ENCODE results near the gene RUNX1. TPM values are rescaled to one million over a fixed set of nuclear protein-coding genes. Genes with fewer than 3 reads are reported as not detected.

RUNX1 gene
- polyA plus RNA-seq, 1 of the 3 experiments (the other 2 are of a cell fraction): 17.1 TPM

DNA sequence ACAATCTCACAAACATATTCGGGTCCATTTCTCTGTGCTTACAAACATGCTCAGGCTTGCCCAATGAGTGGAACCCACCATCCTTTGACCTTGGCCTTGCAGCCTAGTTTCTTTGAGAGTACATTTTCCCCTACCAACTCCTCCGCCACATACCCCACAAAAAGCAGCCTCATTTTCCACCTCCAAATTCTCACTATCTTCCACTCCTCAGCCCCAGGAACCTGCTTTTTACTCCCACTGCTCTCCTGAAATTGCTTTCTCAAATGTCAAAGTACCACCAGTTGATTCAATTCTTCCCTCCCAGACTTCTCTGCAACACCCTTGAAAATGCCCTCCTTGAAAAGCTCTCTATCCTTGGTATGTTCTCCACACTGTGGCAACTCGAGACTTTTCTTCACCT, 103.8 kb downstream of the RUNX1 start:
- no peaks in the 10 kb centered on the region for H3K9me2 ChIP-seq
- no peaks in the 10 kb centered on the region for H3K27me3 ChIP-seq (ENCODE audit: insufficient read depth)
- no peak overlapping the region for H3K9ac ChIP-seq
- H4K20me1 ChIP-seq (ENCODE audit: insufficient read depth): no peaks in the 10 kb centered on the region
- DNase-seq: no peak
- no peak overlapping the region for H2AFZ ChIP-seq (ENCODE audit: low read depth)
- no peak overlapping the region for H3K4me3 ChIP-seq (ENCODE audit: low read depth in 2 of 2, low read length in 1 of 2)
- CTCF ChIA-PET: interaction anchor here (0.7 kb wide), 1 partner anchor 55 kb away, joined by 3 read pairs; no protein-coding TSS in a partner anchor
- no peaks in the 10 kb centered on the region for H3K4me1 ChIP-seq (ENCODE audit: control insufficient read depth in 1 of 2, insufficient read depth in 2 of 2, low read depth in 1 of 2, low read length in 1 of 2)
- no peaks in the 10 kb centered on the region for H3K36me3 ChIP-seq (replicated peaks in 1 of 2; ENCODE audit: control insufficient read depth in 1 of 2, insufficient read depth in 2 of 2, low read length in 1 of 2)
- WGBS (ENCODE audit: low lambda C conversion rate): 81% methylated on average over 3 of the region's 3 CpGs
- no peak overlapping the region for H3K4me2 ChIP-seq
- H3K79me2 ChIP-seq (ENCODE audit: insufficient read depth): no peaks in the 10 kb centered on the region
- H3F3A ChIP-seq (replicated peaks; ENCODE audit: insufficient read depth): no peaks in the 10 kb centered on the region
- POLR2A ChIA-PET: no interaction called here
- H3K27ac ChIP-seq (ENCODE audit: low read depth in 2 of 2, low read length in 1 of 2): no peak overlapping the region
- TF ChIP-seq, protein P1, sequence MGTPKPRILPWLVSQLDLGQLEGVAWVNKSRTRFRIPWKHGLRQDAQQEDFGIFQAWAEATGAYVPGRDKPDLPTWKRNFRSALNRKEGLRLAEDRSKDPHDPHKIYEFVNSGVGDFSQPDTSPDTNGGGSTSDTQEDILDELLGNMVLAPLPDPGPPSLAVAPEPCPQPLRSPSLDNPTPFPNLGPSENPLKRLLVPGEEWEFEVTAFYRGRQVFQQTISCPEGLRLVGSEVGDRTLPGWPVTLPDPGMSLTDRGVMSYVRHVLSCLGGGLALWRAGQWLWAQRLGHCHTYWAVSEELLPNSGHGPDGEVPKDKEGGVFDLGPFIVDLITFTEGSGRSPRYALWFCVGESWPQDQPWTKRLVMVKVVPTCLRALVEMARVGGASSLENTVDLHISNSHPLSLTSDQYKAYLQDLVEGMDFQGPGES (IDR thresholded peaks at IDR 0.05; ENCODE audit: low read depth, low read length): no peak
- TF ChIP-seq MXI1 (IDR thresholded peaks at IDR 0.05; ENCODE audit: low read depth, low read length) (no peak), GATA2 (CRISPR knock-in tag; IDR thresholded peaks at IDR 0.05) (no peak), FOXJ3 (CRISPR knock-in tag; IDR thresholded peaks at IDR 0.05) (no peak), RAD21 (IDR thresholded peaks at IDR 0.05; ENCODE audit: low read length) (no peak), EP300 (IDR thresholded peaks at IDR 0.05; ENCODE audit: borderline replicate concordance in 1 of 2, low read depth in 1 of 2, low read length in 1 of 2) (no peak), NRF1 (IDR thresholded peaks at IDR 0.05; ENCODE audit: low read depth, low read length) (no peak), NFIC (IDR thresholded peaks at IDR 0.05; ENCODE audit: borderline replicate concordance) (no peak), TCF12 (IDR thresholded peaks at IDR 0.05) (no peak), GABPA (IDR thresholded peaks at IDR 0.05; ENCODE audit: low read depth) (no peak), RCOR1 (IDR thresholded peaks at IDR 0.05; ENCODE audit: low read length) (no peak), POLR2AphosphoS5 (IDR thresholded peaks at IDR 0.05; ENCODE audit: low read depth, low read length) (no peak), FOXM1 (IDR thresholded peaks at IDR 0.05; ENCODE audit: low read depth) (no peak), FOSL2 (IDR thresholded peaks at IDR 0.05; ENCODE audit: borderline replicate concordance, low read depth) (no peak), TEAD4 (IDR thresholded peaks at IDR 0.05; ENCODE audit: borderline replicate concordance, insufficient read depth) (no peak), JUND (IDR thresholded peaks at IDR 0.05) (no peak)
- TF ChIP-seq, protein P2, sequence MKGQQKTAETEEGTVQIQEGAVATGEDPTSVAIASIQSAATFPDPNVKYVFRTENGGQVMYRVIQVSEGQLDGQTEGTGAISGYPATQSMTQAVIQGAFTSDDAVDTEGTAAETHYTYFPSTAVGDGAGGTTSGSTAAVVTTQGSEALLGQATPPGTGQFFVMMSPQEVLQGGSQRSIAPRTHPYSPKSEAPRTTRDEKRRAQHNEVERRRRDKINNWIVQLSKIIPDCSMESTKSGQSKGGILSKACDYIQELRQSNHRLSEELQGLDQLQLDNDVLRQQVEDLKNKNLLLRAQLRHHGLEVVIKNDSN (IDR thresholded peaks at IDR 0.05; ENCODE audit: borderline replicate concordance, low read depth): no peak
- TF ChIP-seq, protein P3, sequence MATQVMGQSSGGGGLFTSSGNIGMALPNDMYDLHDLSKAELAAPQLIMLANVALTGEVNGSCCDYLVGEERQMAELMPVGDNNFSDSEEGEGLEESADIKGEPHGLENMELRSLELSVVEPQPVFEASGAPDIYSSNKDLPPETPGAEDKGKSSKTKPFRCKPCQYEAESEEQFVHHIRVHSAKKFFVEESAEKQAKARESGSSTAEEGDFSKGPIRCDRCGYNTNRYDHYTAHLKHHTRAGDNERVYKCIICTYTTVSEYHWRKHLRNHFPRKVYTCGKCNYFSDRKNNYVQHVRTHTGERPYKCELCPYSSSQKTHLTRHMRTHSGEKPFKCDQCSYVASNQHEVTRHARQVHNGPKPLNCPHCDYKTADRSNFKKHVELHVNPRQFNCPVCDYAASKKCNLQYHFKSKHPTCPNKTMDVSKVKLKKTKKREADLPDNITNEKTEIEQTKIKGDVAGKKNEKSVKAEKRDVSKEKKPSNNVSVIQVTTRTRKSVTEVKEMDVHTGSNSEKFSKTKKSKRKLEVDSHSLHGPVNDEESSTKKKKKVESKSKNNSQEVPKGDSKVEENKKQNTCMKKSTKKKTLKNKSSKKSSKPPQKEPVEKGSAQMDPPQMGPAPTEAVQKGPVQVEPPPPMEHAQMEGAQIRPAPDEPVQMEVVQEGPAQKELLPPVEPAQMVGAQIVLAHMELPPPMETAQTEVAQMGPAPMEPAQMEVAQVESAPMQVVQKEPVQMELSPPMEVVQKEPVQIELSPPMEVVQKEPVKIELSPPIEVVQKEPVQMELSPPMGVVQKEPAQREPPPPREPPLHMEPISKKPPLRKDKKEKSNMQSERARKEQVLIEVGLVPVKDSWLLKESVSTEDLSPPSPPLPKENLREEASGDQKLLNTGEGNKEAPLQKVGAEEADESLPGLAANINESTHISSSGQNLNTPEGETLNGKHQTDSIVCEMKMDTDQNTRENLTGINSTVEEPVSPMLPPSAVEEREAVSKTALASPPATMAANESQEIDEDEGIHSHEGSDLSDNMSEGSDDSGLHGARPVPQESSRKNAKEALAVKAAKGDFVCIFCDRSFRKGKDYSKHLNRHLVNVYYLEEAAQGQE (IDR thresholded peaks at IDR 0.05; ENCODE audit: low read depth, low read length): no peak
- TF ChIP-seq, protein P4, sequence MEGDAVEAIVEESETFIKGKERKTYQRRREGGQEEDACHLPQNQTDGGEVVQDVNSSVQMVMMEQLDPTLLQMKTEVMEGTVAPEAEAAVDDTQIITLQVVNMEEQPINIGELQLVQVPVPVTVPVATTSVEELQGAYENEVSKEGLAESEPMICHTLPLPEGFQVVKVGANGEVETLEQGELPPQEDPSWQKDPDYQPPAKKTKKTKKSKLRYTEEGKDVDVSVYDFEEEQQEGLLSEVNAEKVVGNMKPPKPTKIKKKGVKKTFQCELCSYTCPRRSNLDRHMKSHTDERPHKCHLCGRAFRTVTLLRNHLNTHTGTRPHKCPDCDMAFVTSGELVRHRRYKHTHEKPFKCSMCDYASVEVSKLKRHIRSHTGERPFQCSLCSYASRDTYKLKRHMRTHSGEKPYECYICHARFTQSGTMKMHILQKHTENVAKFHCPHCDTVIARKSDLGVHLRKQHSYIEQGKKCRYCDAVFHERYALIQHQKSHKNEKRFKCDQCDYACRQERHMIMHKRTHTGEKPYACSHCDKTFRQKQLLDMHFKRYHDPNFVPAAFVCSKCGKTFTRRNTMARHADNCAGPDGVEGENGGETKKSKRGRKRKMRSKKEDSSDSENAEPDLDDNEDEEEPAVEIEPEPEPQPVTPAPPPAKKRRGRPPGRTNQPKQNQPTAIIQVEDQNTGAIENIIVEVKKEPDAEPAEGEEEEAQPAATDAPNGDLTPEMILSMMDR (IDR thresholded peaks at IDR 0.05): no peak
- H3K9me3 ChIP-seq: no peaks in the 10 kb centered on the region
